ENCODE data around the gene PLXNB3.
A peak's percentile ranks its signal among the peaks of the same experiment; 100 is the strongest.

The PLXNB3 gene

GRCh38 chrX:153774576-153775292, 10.7 kb downstream of the PLXNB3 start:
- no peak for DNase-seq

- no peak for DNase-seq
These were observed 11.5 kb downstream of the PLXNB3 start for GRCh38 chrX:153775293-153776119.

GRCh38 chrX:153776120-153776599, 12.1 kb downstream of the PLXNB3 start:
- DNase-seq: no peak

- DNase-seq: no peak
These were observed 12.6 kb downstream of the PLXNB3 start for GRCh38 chrX:153776611-153777045.

GRCh38 chrX:153777261-153778090, 13.4 kb downstream of the PLXNB3 start:
- no peak for DNase-seq

GRCh38 chrX:153778181-153778580, 14.1 kb downstream of the PLXNB3 start:
- no peak for DNase-seq

- DNase-seq: no peak
These were observed 14.6 kb downstream of the PLXNB3 start for GRCh38 chrX:153778684-153779101.

GRCh38 chrX:153779891-153780677, 16.0 kb downstream of the PLXNB3 start:
- DNase-seq: no peak

GRCh38 chrX:153780678-153781427, 16.8 kb downstream of the PLXNB3 start, which contains the start of gene SRPK3:
SRPK3 (plus strand) TSS chrX:153781041; CDS start chrX:153781087, 46 bp downstream.
- DNase-seq: peak; percentile 20

GRCh38 chrX:153781428-153782047, 17.5 kb downstream of the PLXNB3 start:
- no peak for DNase-seq

GRCh38 chrX:153782313-153782712, 18.3 kb downstream of the PLXNB3 start:
- DNase-seq: no peak

- DNase-seq: no peak
These were observed 18.8 kb downstream of the PLXNB3 start for GRCh38 chrX:153782871-153783270.

GRCh38 chrX:153783378-153784013, 19.4 kb downstream of the PLXNB3 start:
- no peak for DNase-seq

GRCh38 chrX:153784325-153784967, 20.4 kb downstream of the PLXNB3 start:
- no peak for DNase-seq

GRCh38 chrX:153786669-153787068, 22.6 kb downstream of the PLXNB3 start:
- no peak for DNase-seq

GRCh38 chrX:153789654-153790053, 25.6 kb downstream of the PLXNB3 start:
- DNase-seq: no peak

- DNase-seq: no peak
These were observed 27.2 kb downstream of the PLXNB3 start for GRCh38 chrX:153791104-153791852.

GRCh38 chrX:153792368-153792767, 28.3 kb downstream of the PLXNB3 start:
- no peak for DNase-seq

GRCh38 chrX:153793291-153793690, 29.2 kb downstream of the PLXNB3 start:
- no peak for DNase-seq

Data from fibroblast of upper back skin (primary cell).